Hematopoietic multipotent progenitor cell treated with erythropoietin and hydrocortisone succinate and interleukin-3 and kit ligand, for 15 days (in vitro differentiated cells): Measurements from ENCODE around the gene AHCYL1.
"Not testable (repeated sequence)": the region's sequence is repeated elsewhere in the genome, so short reads cannot be mapped to it uniquely, and the experiment has no call there.

Experiments used
- DNase-seq: peaks from one replicate; pipeline ENCODE4 v3.0.0-alpha.2; 2015; ENCODE audit warnings: low spot score

The AHCYL1 gene

DNA sequence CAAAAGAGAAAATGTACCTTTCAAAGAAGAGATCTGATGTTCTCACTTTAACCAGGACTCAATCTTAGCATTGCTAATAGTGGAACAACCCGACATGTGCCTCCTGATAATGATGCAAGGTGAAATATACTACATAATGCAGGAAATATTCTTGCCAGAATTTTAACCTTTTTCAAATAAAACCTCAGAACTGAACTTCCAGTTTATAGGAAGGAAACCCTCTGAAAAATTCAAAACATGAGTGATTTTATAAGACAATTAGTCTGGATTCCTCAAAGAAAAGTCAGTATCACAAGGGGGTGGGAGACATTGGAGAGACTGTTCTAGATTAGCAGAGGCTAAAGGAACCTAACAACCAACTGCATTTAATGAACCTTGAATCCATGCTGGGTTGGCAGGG is 18.1 kb downstream of the AHCYL1 start:
- no peak for DNase-seq

DNA sequence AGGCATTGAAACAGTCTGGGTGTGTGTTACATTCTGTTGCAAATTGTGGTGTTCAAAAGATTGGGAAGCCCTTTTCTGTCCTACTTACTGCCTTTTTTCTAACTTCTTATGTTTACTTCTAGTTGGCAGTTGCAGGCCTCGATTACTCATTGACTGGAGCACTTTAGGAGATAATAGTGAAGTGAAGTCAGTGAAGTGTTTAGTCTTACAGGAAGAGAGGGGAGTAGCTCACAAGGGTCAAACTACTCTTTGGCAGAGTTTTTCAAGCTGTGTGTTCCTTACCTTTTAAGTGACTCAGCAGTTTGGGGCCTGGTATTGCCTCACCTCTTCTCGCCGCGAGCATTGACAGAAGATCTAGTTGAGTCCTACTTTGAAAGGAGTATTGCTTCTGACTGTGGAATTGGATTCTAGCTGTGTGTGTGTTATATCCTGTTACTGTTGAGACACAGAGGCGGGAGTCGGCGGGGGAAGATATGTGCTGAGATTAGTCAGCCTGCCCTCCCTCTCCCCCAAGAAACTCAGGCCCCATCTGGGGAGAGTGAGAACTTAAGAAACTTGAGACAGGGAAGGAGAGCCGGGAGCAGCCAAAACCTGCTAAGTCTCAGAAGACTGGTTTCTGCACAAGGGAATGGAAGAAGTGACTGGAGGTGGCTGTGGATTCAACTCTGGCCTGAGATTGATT is 19.3 kb downstream of the AHCYL1 start:
- no peak for DNase-seq

GRCh38 chr1:110004583-110004982 is 20.0 kb downstream of the AHCYL1 start:
- no peak for DNase-seq

GRCh38 chr1:110005971-110006370 is 21.4 kb downstream of the AHCYL1 start:
- DNase-seq = no peak

DNA sequence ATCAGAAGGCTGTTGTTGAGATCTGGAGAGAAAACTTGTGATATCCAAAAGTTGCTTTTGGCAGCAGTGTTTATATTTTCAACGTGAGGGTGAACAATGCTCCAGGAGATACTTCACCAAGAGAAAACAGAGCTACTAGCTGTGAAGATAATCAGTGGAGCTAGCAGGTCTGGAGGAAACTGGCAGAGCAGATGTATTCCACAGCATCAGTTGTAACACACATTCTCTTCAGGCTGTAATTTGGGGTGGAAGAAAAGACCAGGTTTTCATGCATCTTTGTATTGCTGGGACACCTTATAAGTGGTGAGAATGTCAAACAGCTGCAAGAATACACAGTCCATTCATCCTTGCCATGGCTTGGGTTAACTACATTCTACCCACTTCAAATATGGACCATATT is 22.0 kb downstream of the AHCYL1 start:
- DNase-seq = no peak

- no peak for DNase-seq
Measured at GRCh38 chr1:110007046-110007830, 22.7 kb downstream of the AHCYL1 start.

DNA sequence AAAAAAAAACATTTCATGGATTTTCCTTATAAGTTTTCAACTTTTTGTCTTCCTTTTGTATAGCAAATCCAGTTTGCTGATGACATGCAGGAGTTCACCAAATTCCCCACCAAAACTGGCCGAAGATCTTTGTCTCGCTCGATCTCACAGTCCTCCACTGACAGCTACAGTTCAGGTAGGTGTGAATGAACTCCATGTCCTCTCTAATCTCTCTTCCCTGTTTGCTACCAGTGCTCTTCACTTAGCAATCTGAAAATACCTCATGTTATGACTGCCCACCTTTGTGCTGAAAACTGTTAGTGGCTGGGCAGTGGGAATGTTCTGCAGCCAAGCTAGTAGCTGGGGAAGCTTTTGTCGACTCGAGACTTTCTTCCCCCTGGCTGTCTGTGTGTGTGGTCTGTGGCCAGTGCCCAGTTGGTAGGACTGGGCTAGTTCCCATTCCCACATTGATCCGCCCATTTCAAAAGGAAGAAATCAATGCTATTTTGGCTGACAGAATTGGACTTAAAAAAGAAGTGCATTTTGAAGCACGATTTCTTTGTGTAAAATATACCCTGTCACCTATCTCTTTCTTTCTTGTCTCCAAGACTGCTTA is 24.5 kb downstream of the AHCYL1 start:
- DNase-seq = no peak

DNA sequence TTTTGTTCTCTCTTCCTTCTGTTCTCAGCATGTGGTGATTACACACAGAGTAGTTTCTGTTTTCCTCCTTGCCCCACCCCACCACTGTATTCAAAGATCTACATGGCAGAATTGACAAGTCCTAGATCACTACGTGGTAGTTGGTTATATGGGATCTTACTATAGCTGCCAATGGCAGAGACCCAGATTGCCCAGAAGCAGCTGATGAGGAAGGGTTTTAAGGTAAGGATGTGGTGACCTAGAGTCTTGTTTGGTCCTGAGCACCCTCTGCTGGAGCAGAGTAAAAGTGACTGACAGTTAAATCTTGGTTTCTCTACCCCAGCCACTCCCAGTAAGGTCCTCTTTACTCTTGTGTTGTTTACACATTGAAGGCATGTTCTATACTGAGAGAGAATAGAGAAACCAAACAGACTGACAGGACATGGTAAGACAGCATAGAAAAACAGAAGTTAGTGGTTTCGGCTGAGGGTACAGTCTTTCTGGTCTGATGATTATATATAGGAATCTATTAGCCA is 27.0 kb downstream of the AHCYL1 start:
- peak; percentile 36 for DNase-seq

GRCh38 chr1:110012100-110012780 is 27.7 kb downstream of the AHCYL1 start:
- no peak for DNase-seq

DNA sequence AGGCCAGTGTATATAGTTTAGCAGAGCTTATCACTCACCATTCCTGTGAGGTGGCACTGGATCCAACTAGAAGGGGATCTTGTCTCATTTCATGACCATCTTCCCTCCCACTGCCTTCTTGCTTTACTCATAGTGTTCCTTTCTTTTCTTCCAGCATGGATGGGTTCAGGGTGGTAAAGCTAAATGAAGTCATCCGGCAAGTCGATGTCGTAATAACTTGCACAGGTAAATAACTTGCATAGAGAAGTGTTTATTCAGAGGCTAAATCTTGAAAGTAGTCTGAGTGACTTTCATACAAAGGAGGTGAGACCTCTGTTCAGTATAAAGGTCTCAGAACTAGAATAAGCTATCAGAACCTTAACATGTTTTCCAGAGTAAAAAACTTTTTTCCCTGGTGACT is 33.2 kb downstream of the AHCYL1 start:
- DNase-seq = no peak

DNA sequence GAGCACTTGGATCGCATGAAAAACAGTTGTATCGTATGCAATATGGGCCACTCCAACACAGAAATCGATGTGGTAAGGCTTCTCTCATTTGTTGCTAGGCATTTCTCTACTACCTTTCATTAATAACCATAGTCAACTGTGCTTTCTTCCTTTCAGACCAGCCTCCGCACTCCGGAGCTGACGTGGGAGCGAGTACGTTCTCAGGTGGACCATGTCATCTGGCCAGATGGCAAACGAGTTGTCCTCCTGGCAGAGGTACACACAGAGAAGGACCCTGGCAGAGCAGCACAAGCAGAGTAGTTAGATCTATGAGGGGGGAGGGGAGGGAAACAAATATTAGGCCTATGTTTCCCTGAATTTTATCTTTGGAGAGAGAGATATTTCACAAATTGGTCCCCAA is 33.8 kb downstream of the AHCYL1 start:
- no peak for DNase-seq

DNA sequence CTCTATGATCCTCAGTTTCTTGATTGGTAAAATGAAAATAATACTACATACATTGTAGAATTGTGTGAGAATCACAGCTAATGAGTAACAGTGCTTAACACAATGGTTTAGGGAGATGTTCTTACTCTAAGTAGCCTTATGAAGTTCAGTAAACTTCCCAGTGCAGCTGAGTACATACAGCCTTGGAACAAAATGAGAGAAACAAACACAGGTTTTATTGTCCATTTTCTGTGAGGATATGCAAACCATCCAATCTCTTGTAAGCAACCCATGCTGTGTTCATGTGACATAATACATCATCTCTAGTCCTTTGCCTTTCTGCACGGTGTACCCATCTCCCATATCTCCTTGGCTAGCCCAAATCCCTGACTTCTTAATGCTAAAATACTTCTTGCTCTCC is 35.2 kb downstream of the AHCYL1 start:
- DNase-seq = no peak

DNA sequence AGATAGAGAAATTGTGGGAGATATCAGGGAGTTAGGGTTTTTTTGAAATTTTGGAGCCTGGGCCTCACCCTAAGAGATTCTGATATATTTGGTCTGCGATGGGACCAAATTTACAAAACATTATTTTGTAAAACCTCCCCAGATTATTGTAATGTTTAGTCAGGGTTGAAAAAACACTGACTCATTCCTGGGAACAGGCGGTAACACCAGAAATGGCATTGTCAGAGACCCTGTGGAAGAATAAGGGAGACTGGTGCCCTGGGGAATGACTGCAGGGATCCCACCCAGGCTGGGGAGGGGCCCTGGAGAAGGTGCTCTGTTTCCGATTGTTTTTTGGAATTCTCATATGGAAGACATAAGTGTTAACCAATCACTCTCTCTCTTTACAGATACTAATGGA is 36.7 kb downstream of the AHCYL1 start:
- DNase-seq = no peak

GRCh38 chr1:110024613-110025012 is 40.0 kb downstream of the AHCYL1 start:
- no peak for DNase-seq

DNA sequence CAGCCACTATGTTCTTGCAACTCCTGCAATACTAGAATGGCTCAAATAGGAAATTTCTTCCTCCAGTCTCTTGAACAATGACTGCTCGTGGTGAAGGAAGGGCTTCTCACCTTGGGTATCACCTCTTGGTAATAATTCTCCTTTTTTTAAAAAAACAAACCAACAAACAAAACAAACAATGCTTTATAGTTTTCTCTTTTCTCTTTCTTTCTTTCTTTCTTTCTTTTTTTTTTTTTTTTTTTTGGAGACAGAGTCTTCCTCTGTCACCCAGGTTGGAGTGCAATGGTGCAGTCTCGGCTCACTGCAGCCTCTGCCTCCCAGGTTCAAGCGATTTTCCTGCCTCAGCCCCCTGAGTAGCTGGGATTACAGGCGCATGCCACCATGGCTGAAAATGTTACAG is 46.1 kb downstream of the AHCYL1 start:
- DNase-seq = not testable (repeated sequence)

- DNase-seq = no peak
Measured at GRCh38 chr1:110032327-110032726, 47.8 kb downstream of the AHCYL1 start.

- no peak for DNase-seq
Measured at GRCh38 chr1:110033421-110033820, 48.9 kb downstream of the AHCYL1 start.

DNA sequence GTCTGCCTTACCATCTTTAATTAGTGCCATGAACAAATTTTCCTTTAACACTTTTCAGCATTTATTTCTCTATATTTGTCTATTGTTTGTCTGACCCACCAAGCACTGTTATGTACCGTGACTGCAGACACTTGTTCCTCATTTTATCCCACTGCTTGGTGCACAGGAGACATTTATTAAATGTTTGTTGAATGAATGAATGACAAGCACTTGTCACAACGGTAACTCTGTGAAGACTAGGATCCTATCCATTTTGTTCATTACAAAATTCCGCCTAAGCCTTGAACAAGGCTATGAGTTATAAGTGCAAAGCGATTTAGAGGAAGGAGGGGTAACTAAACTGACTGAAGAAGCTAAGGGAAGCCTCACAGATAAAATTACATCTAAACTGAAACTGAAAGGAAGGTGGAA is 49.5 kb downstream of the AHCYL1 start:
- DNase-seq = no peak

DNA sequence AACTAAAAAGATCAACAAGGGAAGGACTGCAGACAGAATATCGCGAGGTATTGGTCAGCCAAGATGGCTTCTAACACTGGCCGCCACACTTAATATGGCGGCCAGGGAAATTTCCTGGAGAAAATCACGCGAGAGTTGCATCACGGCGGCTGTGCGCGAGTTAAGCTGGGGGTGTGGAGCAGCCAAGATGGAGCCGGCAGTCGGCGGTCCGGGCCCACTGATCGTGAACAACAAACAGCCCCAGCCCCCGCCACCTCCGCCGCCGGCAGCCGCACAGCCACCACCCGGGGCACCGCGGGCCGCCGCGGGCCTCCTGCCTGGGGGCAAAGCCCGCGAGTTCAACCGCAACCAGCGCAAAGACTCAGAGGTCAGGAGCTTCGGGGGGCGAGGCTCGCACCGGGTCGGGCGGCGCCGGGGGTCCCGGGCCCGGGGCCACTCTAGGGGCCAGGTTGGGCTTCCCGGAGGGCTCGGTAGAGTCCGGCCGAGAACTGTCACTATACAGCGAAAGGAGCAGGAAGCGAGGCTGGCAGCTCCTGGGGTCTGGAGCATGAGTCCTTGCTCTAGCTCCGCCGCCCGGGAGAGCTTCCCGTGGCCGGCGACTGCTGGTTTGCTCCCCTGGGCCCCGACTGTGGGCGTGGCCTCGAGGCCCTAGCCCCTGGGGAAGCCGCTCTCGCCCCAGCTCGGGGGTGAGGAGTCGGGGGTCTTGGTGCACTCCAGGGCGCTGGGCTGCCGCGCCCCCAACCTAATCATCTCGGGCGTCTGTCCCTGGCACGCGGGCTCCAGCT is 50.1 kb downstream of the AHCYL1 start, which contains the start of gene STRIP1:
Gene STRIP1 (plus strand): TSS at position 174 of the 785 bp plus-strand sequence. CDS start 14 bp downstream, at position 188.
- peak; percentile 97 for DNase-seq

GRCh38 chr1:110035236-110035752 is 50.7 kb downstream of the AHCYL1 start:
- DNase-seq = no peak

DNA sequence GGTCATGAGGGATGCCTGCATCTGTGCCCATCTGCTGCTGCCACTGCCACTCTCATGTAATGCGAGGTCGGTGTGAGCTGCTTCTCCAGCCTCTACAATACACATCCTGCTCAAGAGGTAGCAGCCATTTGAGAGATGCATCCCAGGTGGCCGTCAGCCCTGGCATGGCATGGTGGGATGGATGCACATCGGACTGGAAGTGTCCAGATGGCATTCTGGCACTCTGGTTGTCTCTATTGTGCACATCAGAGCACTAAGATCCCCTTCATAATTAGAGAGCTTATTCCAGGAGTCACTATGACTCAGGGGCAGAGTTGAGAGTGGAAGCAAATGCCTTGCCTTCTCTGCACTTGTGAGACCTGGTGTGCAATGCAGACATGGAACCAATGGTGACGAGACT is 53.7 kb downstream of the AHCYL1 start:
- DNase-seq = no peak
